Bone marrow (tissue), 2 donors: ENCODE results near the gene MCL1.
"Not testable (repeated sequence)": the region's sequence is repeated elsewhere in the genome, so short reads cannot be mapped to it uniquely, and the experiment has no call there.

Experiments used
- DNase-seq, 2 donors: peaks; one replicate each; lab custom pipeline; 2025; lab: John Stamatoyannopoulos, UW

Gene MCL1

GRCh38 chr1:150568594-150568966 is 10.8 kb downstream of the MCL1 start:
- no peak for DNase-seq

- no peak for DNase-seq
Measured at GRCh38 chr1:150567717-150568593, 11.5 kb downstream of the MCL1 start.

GRCh38 chr1:150567341-150567716 is 12.1 kb downstream of the MCL1 start:
- DNase-seq: peak in 1 of 2 donors; percentile 73

GRCh38 chr1:150566589-150567340 is 12.6 kb downstream of the MCL1 start:
- no peak for DNase-seq

GRCh38 chr1:150565240-150565991 is 14.0 kb downstream of the MCL1 start:
- DNase-seq: not testable (repeated sequence)

- DNase-seq: no peak
Measured at GRCh38 chr1:150564051-150564991, 15.1 kb downstream of the MCL1 start.

- no peak for DNase-seq
Measured at GRCh38 chr1:150563340-150564038, 15.9 kb downstream of the MCL1 start.

GRCh38 chr1:150562446-150563339 is 16.7 kb downstream of the MCL1 start:
- DNase-seq: no peak

- peak; percentile 44 to 83 for DNase-seq
Measured at GRCh38 chr1:150561974-150562445, 17.4 kb downstream of the MCL1 start.

GRCh38 chr1:150561254-150561973 is 18.0 kb downstream of the MCL1 start:
- DNase-seq: peak; percentile 74 to 83

GRCh38 chr1:150560576-150561253 is 18.7 kb downstream of the MCL1 start:
- DNase-seq: peak in 1 of 2 donors; percentile 83

GRCh38 chr1:150560011-150560438 is 19.4 kb downstream of the MCL1 start:
- DNase-seq: peak in 1 of 2 donors; percentile 26

- DNase-seq: no peak
Measured at GRCh38 chr1:150559656-150560010, 19.8 kb downstream of the MCL1 start.

GRCh38 chr1:150558761-150559655 is 20.4 kb downstream of the MCL1 start:
- DNase-seq: no peak

GRCh38 chr1:150558303-150558704 is 21.1 kb downstream of the MCL1 start:
- no peak for DNase-seq

- no peak for DNase-seq
Measured at GRCh38 chr1:150557813-150558212, 21.6 kb downstream of the MCL1 start.

- no peak for DNase-seq
Measured at GRCh38 chr1:150557065-150557600, 22.3 kb downstream of the MCL1 start.
